WTC11 (cell line): Measurements from ENCODE around the gene CCDC141. TPM values are rescaled to one million over a fixed set of nuclear protein-coding genes. Genes with fewer than 3 reads are reported as not detected.

Source experiments
- ATAC-seq: fragments of 200-7000 bp; cut with Tn5 transposase; 2 replicates; pipeline ENCODE4 v1.10.0; 2021; ENCODE audit warnings: mild to moderate bottlenecking, moderate library complexity
- CTCF ChIA-PET: fragments of 300-600 bp; sonication (Branson Sonifier 250); formaldehyde crosslinking; loops from one replicate; lab custom pipeline; 2021; ENCODE audit warnings: antibody characterized with exemption; lab: Charles Lee
- POLR2A ChIA-PET: fragments of 350-600 bp; sonication (Branson Sonifier 250); formaldehyde crosslinking; loops from one replicate; lab custom pipeline; 2021; ENCODE audit warnings: antibody characterized with exemption; lab: Charles Lee
- DNase-seq: peaks from one replicate; pipeline ENCODE4 v3.0.0; 2021; ENCODE audit warnings: low spot score
- H3K27ac Mint-ChIP-seq: 2 replicates; pipeline ENCODE4 v1.8.0; 2021; ENCODE audit warnings: mixed read lengths
- H3K27me3 Mint-ChIP-seq: 2 replicates; pipeline ENCODE4 v1.8.0; 2021; ENCODE audit warnings: low read depth, mild to moderate bottlenecking, moderate library complexity, mixed read lengths
- H3K36me3 Mint-ChIP-seq: 2 replicates; pipeline ENCODE4 v1.8.0; 2021; ENCODE audit warnings: mixed read lengths
- H3K4me1 Mint-ChIP-seq: 2 replicates; pipeline ENCODE4 v1.8.0; 2022; ENCODE audit warnings: mixed read lengths
- H3K4me3 Mint-ChIP-seq: 2 replicates; pipeline ENCODE4 v1.8.0; 2021; ENCODE audit warnings: mild to moderate bottlenecking, moderate library complexity, mixed read lengths
- H3K9me3 Mint-ChIP-seq: 2 replicates; pipeline ENCODE4 v1.8.0; 2021; ENCODE audit warnings: mixed read lengths
- ATF2 ChIP-seq: sonication (generic); formaldehyde crosslinking; IDR thresholded peaks from 2 replicates; pipeline ENCODE4 v1.8.1; 2022; ENCODE audit warnings: low read depth, missing genetic modification reagents, borderline replicate concordance
- CBFB ChIP-seq: sonication (generic); formaldehyde crosslinking; IDR thresholded peaks from 2 replicates; pipeline ENCODE4 v1.8.1; 2022; ENCODE audit warnings: mild to moderate bottlenecking, low read depth, missing genetic modification reagents
- ERG ChIP-seq: fragments of 250-450 bp; sonication (Bioruptor Pico); IDR thresholded peaks from 2 replicates; pipeline ENCODE4 v1.8.0; 2021; ENCODE audit warnings: mild to moderate bottlenecking
- ESRRA ChIP-seq: sonication (generic); formaldehyde crosslinking; IDR thresholded peaks from 2 replicates; pipeline ENCODE4 v1.8.1; 2022; ENCODE audit warnings: mild to moderate bottlenecking, missing genetic modification reagents, borderline replicate concordance
- GABPB1 ChIP-seq: sonication (generic); formaldehyde crosslinking; IDR thresholded peaks from 2 replicates; pipeline ENCODE4 v1.8.1; 2023; ENCODE audit warnings: mild to moderate bottlenecking, missing genetic modification reagents
- NFE2L1 ChIP-seq: sonication (generic); formaldehyde crosslinking; IDR thresholded peaks from 2 replicates; pipeline ENCODE4 v1.8.1; 2023; ENCODE audit warnings: missing genetic modification reagents
- NR1H2 ChIP-seq: sonication (generic); formaldehyde crosslinking; IDR thresholded peaks from 2 replicates; pipeline ENCODE4 v1.9.0; 2021; ENCODE audit warnings: mild to moderate bottlenecking, moderate library complexity, missing genetic modification reagents
- PREB ChIP-seq: sonication (generic); formaldehyde crosslinking; IDR thresholded peaks from 2 replicates; pipeline ENCODE4 v1.8.1; 2022; ENCODE audit warnings: mild to moderate bottlenecking, missing genetic modification reagents, moderate library complexity, borderline replicate concordance
- RELA ChIP-seq: sonication (generic); formaldehyde crosslinking; IDR thresholded peaks from 2 replicates; pipeline ENCODE4 v1.8.1; 2022; ENCODE audit warnings: missing genetic modification reagents, mild to moderate bottlenecking, borderline replicate concordance
- SMAD3 ChIP-seq: sonication (generic); formaldehyde crosslinking; IDR thresholded peaks from 2 replicates; pipeline ENCODE4 v1.8.0; 2022; ENCODE audit warnings: missing genetic modification reagents, mild to moderate bottlenecking, borderline replicate concordance
- TCF7 ChIP-seq: sonication (generic); formaldehyde crosslinking; IDR thresholded peaks from 2 replicates; pipeline ENCODE4 v1.8.0; 2022; ENCODE audit warnings: mild to moderate bottlenecking, low read depth, missing genetic modification reagents, moderate library complexity
- TEAD1 ChIP-seq: sonication (generic); formaldehyde crosslinking; IDR thresholded peaks from 2 replicates; pipeline ENCODE4 v1.8.0; 2022; ENCODE audit warnings: mild to moderate bottlenecking, missing genetic modification reagents
- ZNF232 ChIP-seq: sonication (generic); formaldehyde crosslinking; IDR thresholded peaks from 2 replicates; pipeline ENCODE4 v1.8.0; 2022; ENCODE audit warnings: mild to moderate bottlenecking, missing genetic modification reagents
- ZNF416 ChIP-seq: fragments of 250-450 bp; sonication (Bioruptor Pico); IDR thresholded peaks from 2 replicates; pipeline ENCODE4 v1.9.0; 2021; ENCODE audit warnings: mild to moderate bottlenecking, inconsistent platforms
- ZNF425 ChIP-seq: fragments of 250-450 bp; sonication (Bioruptor Pico); conservative IDR thresholded peaks from 2 replicates; pipeline ENCODE4 v1.9.0; 2021; ENCODE audit warnings: mild to moderate bottlenecking
- total RNA-seq: library from RNA; stranded (reverse); gene quantifications from 3 replicates; pipeline ENCODE4 v1.2.3, GENCODE V29; 2021
- TF ChIP-seq, protein P1 (sequence below): sonication (generic); formaldehyde crosslinking; IDR thresholded peaks from 2 replicates; pipeline ENCODE4 v1.8.1; 2023; ENCODE audit warnings: mild to moderate bottlenecking, missing genetic modification reagents
- TF ChIP-seq, protein P2 (sequence below): sonication (generic); formaldehyde crosslinking; IDR thresholded peaks from 2 replicates; pipeline ENCODE4 v1.8.0; 2023; ENCODE audit warnings: missing genetic modification reagents
- TF ChIP-seq, protein P3 (sequence below): fragments of 250-450 bp; sonication (Bioruptor Pico); IDR thresholded peaks from 2 replicates; pipeline ENCODE4 v1.9.0; 2021; ENCODE audit warnings: mild to moderate bottlenecking, borderline replicate concordance
- TF ChIP-seq, protein P4 (sequence below): sonication (generic); formaldehyde crosslinking; IDR thresholded peaks from 2 replicates; pipeline ENCODE4 v1.8.0; 2022; ENCODE audit warnings: missing genetic modification reagents

CCDC141 gene
- total RNA-seq, 1 experiment from 2014 or later = 8.5 TPM

- TF ChIP-seq ZNF425 (no peak), NR1H2 (CRISPR knock-in tag) (no peak), ERG (CRISPR knock-in tag) (no peak), ATF2 (no peak), NFE2L1 (CRISPR knock-in tag) (no peak)
- TF ChIP-seq, protein P1, sequence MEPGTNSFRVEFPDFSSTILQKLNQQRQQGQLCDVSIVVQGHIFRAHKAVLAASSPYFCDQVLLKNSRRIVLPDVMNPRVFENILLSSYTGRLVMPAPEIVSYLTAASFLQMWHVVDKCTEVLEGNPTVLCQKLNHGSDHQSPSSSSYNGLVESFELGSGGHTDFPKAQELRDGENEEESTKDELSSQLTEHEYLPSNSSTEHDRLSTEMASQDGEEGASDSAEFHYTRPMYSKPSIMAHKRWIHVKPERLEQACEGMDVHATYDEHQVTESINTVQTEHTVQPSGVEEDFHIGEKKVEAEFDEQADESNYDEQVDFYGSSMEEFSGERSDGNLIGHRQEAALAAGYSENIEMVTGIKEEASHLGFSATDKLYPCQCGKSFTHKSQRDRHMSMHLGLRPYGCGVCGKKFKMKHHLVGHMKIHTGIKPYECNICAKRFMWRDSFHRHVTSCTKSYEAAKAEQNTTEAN = no peak
Measured at GRCh38 chr2:178848335-178848734, 201.6 kb downstream of the CCDC141 start (continued).

DNA sequence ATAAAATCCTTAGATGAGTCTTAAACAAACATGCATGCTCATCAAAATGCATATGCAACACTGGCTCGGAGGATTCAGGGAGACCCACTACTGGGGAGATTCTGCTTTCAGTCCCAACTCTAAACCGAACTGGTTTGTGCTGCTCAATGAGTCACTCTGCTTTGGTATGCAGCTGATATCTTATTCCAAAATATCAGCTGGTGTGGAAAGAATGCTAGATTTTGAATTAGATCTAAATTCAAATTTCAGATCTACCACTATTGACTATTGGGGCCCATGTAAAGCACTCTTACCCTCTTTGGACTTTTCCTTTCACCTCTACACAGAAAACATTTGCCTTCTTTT is 203.5 kb downstream of the CCDC141 start:
- ATAC-seq = peak; percentile 43
- DNase-seq = no peak
- no peak for TF ChIP-seq CBFB (CRISPR knock-in tag)
- TF ChIP-seq ZNF232 (CRISPR knock-in tag) = no peak
- TF ChIP-seq, protein P1 = no peak
- TF ChIP-seq, protein P2, sequence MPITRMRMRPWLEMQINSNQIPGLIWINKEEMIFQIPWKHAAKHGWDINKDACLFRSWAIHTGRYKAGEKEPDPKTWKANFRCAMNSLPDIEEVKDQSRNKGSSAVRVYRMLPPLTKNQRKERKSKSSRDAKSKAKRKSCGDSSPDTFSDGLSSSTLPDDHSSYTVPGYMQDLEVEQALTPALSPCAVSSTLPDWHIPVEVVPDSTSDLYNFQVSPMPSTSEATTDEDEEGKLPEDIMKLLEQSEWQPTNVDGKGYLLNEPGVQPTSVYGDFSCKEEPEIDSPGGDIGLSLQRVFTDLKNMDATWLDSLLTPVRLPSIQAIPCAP (CRISPR knock-in tag) = no peak
- no peak for TF ChIP-seq TCF7 (CRISPR knock-in tag)
- no peak for TF ChIP-seq SMAD3 (CRISPR knock-in tag)
- TF ChIP-seq GABPB1 (CRISPR knock-in tag) = no peak
- TF ChIP-seq TEAD1 (CRISPR knock-in tag) = no peak
- no peak for TF ChIP-seq ZNF416
- TF ChIP-seq, protein P3, sequence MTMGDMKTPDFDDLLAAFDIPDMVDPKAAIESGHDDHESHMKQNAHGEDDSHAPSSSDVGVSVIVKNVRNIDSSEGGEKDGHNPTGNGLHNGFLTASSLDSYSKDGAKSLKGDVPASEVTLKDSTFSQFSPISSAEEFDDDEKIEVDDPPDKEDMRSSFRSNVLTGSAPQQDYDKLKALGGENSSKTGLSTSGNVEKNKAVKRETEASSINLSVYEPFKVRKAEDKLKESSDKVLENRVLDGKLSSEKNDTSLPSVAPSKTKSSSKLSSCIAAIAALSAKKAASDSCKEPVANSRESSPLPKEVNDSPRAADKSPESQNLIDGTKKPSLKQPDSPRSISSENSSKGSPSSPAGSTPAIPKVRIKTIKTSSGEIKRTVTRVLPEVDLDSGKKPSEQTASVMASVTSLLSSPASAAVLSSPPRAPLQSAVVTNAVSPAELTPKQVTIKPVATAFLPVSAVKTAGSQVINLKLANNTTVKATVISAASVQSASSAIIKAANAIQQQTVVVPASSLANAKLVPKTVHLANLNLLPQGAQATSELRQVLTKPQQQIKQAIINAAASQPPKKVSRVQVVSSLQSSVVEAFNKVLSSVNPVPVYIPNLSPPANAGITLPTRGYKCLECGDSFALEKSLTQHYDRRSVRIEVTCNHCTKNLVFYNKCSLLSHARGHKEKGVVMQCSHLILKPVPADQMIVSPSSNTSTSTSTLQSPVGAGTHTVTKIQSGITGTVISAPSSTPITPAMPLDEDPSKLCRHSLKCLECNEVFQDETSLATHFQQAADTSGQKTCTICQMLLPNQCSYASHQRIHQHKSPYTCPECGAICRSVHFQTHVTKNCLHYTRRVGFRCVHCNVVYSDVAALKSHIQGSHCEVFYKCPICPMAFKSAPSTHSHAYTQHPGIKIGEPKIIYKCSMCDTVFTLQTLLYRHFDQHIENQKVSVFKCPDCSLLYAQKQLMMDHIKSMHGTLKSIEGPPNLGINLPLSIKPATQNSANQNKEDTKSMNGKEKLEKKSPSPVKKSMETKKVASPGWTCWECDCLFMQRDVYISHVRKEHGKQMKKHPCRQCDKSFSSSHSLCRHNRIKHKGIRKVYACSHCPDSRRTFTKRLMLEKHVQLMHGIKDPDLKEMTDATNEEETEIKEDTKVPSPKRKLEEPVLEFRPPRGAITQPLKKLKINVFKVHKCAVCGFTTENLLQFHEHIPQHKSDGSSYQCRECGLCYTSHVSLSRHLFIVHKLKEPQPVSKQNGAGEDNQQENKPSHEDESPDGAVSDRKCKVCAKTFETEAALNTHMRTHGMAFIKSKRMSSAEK (CRISPR knock-in tag) = no peak
- TF ChIP-seq, protein P4, sequence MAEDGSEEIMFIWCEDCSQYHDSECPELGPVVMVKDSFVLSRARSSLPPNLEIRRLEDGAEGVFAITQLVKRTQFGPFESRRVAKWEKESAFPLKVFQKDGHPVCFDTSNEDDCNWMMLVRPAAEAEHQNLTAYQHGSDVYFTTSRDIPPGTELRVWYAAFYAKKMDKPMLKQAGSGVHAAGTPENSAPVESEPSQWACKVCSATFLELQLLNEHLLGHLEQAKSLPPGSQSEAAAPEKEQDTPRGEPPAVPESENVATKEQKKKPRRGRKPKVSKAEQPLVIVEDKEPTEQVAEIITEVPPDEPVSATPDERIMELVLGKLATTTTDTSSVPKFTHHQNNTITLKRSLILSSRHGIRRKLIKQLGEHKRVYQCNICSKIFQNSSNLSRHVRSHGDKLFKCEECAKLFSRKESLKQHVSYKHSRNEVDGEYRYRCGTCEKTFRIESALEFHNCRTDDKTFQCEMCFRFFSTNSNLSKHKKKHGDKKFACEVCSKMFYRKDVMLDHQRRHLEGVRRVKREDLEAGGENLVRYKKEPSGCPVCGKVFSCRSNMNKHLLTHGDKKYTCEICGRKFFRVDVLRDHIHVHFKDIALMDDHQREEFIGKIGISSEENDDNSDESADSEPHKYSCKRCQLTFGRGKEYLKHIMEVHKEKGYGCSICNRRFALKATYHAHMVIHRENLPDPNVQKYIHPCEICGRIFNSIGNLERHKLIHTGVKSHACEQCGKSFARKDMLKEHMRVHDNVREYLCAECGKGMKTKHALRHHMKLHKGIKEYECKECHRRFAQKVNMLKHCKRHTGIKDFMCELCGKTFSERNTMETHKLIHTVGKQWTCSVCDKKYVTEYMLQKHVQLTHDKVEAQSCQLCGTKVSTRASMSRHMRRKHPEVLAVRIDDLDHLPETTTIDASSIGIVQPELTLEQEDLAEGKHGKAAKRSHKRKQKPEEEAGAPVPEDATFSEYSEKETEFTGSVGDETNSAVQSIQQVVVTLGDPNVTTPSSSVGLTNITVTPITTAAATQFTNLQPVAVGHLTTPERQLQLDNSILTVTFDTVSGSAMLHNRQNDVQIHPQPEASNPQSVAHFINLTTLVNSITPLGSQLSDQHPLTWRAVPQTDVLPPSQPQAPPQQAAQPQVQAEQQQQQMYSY = no peak
- no peak for TF ChIP-seq RELA (CRISPR knock-in tag)
- no peak for TF ChIP-seq PREB (CRISPR knock-in tag)
- no peak for TF ChIP-seq ESRRA (CRISPR knock-in tag)

More for the DNA sequence above, 203.5 kb downstream of the CCDC141 start:
- Mint-ChIP-seq H3K36me3 (peaks cover 19% of the 10 kb centered on the region), H3K27ac (peak overlapping the region; percentile 54), H3K27me3 (peaks cover 3% of the 10 kb centered on the region), H3K9me3 (peaks cover 13% of the 10 kb centered on the region), H3K4me3 (no peak overlapping the region; the same call in 1 of the 2 replicates), H3K4me1 (peaks cover 42% of the 10 kb centered on the region)
- ChIA-PET POLR2A (no interaction called here), CTCF (no interaction called here)
